HG02973 (cell line): ENCODE data around the gene ESPNL.
"Not testable (repeated sequence)": the region's sequence is repeated elsewhere in the genome, so short reads cannot be mapped to it uniquely, and the experiment has no call there.

Experiments used
- ATAC-seq: cut with Tn5 transposase; IDR thresholded peaks from one replicate; pipeline ENCODE4 v1.9.1; 2021; ENCODE audit warnings: moderate library complexity; ENCODE audit not compliant: unreplicated experiment

The ESPNL gene

GRCh38 chr2:238168196-238169047 lies 68.3 kb downstream of the ESPNL start:
- no peak for ATAC-seq

- ATAC-seq = no peak
Measured at GRCh38 chr2:238169048-238169707, 69.0 kb downstream of the ESPNL start.

- no peak for ATAC-seq
Measured at GRCh38 chr2:238169708-238170251, 69.6 kb downstream of the ESPNL start.

GRCh38 chr2:238170386-238171071 lies 70.4 kb downstream of the ESPNL start:
- no peak for ATAC-seq

GRCh38 chr2:238171072-238171431 lies 70.9 kb downstream of the ESPNL start:
- ATAC-seq = not testable (repeated sequence)

- no peak for ATAC-seq
Measured at GRCh38 chr2:238171575-238172187, 71.5 kb downstream of the ESPNL start.

- no peak for ATAC-seq
Measured at GRCh38 chr2:238172439-238172838, 72.3 kb downstream of the ESPNL start.

GRCh38 chr2:238173692-238174091 lies 73.6 kb downstream of the ESPNL start:
- ATAC-seq = no peak

- no peak for ATAC-seq
Measured at GRCh38 chr2:238174291-238174690, 74.2 kb downstream of the ESPNL start.

- ATAC-seq = no peak
Measured at GRCh38 chr2:238174701-238175100, 74.6 kb downstream of the ESPNL start.

GRCh38 chr2:238176613-238177012 lies 76.5 kb downstream of the ESPNL start:
- ATAC-seq = no peak

- ATAC-seq = no peak
Measured at GRCh38 chr2:238180554-238180953, 80.4 kb downstream of the ESPNL start.

- no peak for ATAC-seq
Measured at GRCh38 chr2:238182362-238182761, 82.2 kb downstream of the ESPNL start.
